Ramos (cell line): Measurements from ENCODE around the gene SLC66A3.
"Not testable (repeated sequence)": the region's sequence is repeated elsewhere in the genome, so short reads cannot be mapped to it uniquely, and the experiment has no call there.

Experiments used
- in situ Hi-C: fragments of 300-500 bp; cut with MboI; formaldehyde crosslinking; loops from one replicate; pipeline ENCODE4 v1.14.3; 2022; ENCODE audit warnings: low sequenced_read_pairs; ENCODE audit not compliant: unreplicated experiment

The SLC66A3 gene

DNA sequence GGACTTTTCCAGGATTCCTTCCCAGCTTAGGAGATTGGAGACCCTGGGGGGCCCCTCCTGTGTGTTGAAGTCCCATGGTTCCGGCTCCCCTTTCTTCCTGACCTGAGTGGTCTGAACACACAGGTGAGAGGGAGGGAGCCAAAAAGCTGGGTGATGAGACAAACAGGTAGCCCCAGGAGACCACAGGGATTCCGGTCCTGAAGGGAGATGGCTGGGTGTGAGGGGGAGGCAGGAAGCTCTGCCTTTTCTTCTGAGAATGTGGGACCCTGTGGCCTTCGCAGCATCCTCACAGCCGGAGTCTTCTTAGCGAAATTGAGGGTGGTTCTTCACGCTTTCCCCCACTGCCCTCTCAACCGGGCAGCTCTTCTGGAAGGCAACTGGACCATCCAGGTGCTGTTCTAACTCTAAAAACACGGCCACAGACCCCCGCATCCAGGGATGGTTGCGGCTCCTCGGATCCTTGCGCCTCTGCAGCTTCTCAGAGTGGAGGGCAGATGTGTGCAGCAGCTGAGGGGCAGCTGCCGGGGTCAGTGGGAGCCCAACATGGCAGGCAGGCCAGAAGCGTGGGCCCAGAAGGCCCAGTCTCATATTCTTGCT lies 4.4 kb downstream of the SLC66A3 start:
- in situ Hi-C loops = no loop called here

- in situ Hi-C loops = no loop called here
Measured at GRCh38 chr2:11160256-11160655, 5.0 kb downstream of the SLC66A3 start.

DNA sequence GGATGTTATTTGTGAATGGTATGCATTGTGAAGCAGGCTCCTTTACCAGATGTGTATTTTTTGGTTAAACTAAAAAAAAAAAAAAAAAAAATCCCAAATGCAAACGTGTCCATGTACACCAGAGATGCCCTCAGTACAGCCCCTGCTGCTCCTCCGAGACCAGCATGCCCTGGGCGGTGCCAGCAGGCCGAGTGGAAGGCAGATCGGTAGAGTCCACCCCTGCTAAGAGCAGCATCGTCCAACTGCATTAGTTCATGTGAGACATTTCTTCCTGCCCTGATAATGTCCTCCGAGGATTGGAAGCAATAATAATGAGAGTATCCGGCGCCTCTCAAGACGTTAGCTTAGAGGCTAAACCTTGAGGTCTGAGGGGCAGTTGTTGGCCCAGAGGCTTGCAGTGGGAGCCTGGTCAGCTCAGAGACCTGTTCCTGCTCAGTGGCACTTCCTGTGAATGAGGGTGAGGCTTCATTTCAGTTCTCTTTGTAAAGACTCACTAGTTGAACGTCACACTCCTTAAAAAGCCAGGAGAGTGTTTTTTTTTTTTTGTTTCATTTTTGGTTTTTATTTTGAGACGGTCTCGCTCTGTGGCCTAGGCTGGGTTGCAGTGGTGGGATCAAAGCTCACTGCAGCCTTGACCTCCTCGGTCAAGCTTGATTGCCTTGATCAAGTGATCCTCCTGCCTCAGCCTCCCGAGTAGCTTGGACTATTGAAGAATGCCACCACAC lies 5.6 kb downstream of the SLC66A3 start:
- in situ Hi-C loops = no loop called here

DNA sequence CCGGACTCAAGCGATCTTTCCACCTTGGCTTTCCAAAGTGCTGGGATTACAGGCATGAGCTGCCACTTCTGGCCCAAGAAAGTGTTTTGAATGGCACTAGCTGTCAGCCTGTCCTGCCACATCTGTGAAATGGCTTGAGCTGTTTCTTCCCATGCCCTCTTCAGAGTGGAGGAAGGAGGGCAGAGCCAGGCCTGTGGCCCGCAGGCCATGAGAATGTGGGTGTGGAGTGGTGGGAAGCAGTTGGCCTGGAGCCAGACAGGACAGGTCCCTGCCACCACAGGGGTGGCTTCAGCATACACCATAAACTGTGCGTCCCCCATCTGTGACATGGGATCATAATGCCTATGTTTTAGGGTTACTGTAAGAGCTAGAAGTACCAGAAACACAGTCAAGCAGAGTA lies 6.5 kb downstream of the SLC66A3 start:
- in situ Hi-C loops = no loop called here

DNA sequence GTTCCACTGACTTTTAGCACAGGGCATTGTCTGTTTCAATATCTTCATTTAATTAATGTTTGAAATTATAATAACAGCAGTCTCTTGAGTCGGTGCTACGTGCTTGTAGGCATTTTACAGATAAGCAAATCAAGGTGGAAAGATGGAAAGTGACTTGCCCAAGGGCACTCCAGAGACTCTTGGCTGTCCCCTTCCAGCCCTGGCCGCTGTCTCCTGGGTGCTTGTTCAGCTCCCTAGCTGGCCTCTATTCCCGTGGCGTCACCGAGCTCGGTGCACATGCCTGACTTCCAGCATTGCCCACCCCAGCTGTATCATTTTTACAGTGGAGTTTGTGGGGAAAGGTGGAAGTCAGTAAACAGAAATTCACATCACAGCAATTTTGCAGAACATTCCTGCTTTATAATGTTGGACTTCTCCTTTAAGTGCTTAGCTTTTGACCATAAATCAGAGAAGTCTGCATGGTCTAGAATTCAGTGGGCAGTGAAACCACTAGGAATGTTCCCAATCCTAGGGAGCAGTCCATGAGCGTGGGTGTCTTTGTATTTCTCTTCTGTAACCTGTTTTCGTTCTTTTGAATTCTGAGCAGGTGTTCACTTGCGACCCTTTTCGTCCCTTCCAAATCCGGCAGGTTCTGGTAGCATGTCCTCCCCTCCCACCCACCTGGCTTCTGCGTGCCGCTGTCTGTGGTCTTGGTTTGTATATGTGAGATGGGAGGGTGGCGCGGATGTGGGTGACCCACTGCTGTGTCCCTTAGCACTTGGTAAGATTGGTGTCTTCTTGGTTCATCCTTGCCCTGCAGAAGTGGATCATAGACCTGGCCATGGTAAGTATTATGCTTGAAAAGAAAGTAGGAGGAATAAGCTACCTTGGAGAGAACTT lies 8.4 kb downstream of the SLC66A3 start:
- in situ Hi-C loops = no loop called here

GRCh38 chr2:11165046-11165445 lies 9.8 kb downstream of the SLC66A3 start:
- in situ Hi-C loops = not testable (repeated sequence)

DNA sequence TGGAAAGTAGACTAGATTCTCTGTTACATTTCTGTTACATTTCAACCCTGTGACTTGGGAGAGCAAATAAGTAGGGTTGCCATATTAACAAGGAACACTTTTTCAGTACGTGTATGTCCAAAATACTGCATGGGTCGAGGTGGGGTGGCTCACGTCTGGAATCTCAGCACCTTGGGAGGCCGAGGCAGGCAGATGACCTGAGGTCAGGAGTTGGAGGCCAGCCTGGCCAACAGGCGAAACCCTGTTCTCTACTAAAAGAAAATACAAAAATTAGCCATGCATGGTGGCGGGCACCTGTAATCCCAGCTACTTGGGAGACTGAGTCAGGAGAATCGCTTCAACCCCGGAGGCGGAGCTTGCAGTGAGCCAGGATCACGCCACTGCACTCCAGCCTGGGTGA lies 11.2 kb downstream of the SLC66A3 start:
- in situ Hi-C loops = no loop called here

GRCh38 chr2:11168488-11168887 lies 13.2 kb downstream of the SLC66A3 start:
- in situ Hi-C loops = no loop called here

DNA sequence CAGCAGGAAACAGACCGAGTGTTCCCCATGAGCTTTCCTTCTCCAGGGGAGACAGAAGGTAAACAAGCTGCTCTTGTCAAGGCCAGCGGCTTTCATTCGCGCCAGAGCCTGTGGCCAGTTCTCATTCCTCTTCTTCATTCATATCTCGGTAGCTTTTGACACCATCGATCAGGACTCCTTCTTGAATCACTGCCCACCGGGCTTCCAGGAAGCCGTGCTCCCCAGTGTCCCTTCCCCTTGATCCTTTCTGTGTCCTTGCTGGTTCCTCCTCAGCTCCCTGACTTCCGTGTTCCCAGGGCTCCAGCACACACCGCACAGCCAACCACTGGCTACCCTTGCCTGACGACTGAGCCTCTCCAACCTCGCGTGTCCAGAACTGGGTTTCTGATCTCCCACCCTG lies 14.1 kb downstream of the SLC66A3 start:
- in situ Hi-C loops = no loop called here

DNA sequence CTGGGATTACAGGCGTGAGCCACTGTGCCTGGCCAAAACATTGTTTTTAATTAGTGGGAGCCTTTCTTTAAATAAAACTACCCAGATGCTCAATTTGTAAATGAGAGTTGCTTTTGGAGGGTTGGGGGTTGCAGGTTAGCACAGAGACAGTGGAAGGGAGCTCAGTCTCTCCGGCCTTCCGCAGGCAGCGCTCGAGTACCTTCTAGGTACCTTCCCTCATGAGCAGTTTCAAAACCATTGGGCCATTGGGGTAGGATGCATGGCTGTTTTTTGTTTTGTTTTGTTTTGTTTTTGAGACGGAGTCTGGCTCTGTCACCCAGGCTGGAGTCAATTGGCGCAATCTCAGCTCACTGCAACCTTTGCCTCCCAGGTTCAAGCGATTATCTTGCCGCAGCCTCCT lies 19.0 kb downstream of the SLC66A3 start:
- in situ Hi-C loops = no loop called here

- in situ Hi-C loops = no loop called here
Measured at GRCh38 chr2:11175293-11175795, 20.1 kb downstream of the SLC66A3 start.

DNA sequence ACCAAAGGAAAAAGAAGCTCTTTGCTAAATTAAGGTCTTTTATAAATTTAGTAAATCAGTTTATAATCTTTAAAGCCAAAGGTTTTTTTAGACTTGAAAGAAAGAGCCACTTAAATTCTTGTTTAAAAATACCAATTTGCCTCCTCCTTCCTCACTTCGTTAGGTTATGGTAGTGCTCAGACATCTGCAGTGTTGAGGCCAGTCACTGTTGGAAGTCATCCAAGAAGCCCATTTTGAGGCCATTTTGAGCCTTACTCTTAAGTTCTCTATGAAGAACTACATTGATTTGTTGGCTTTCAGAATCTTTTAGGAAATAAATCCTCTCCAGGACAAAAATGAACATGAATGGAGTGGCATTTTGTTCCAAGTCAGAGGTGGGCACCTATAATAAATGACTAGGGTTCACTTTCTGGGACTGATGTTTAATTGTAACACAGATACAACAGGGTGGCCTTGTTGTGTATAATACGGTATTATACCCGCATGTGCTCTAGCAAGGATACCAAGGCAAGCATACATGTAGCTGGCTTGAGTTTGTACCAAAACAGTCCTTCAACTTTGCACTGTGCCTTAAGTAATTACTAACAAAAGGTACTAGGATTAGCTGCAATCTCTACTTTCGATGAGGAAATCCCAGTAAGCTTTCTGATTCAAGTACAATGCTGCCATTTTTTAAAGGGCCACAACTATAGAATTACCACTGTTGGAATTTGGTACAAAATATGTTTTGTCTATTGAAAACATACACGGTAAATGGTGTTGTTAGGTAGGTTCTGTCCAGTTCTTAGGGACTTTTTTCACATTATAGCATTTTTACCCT lies 22.8 kb downstream of the SLC66A3 start:
- in situ Hi-C loops = no loop called here

GRCh38 chr2:11179196-11179595 lies 23.9 kb downstream of the SLC66A3 start:
- in situ Hi-C loops = no loop called here

DNA sequence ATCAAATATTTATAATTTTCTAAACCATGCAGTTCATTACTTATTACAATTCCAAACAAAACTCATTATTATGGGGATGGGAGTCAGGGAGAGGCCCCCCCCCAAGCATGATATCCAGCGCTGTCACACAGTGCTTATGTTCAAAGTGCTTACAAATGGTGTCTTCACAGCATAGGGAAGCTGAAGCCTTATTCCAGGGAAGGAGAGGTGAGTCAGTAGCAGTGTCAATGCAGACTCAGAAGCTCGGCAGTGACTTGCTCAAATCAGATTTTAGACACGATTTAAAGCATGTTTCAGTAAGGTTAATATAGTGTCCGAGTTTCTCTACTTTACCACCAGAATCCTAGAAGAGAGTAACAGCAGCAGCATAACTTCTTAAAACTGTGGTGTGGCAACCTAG lies 24.6 kb downstream of the SLC66A3 start:
- in situ Hi-C loops = no loop called here

- in situ Hi-C loops = no loop called here
Measured at GRCh38 chr2:11180653-11181052, 25.4 kb downstream of the SLC66A3 start.

- in situ Hi-C loops = no loop called here
Measured at GRCh38 chr2:11182951-11183350, 27.7 kb downstream of the SLC66A3 start.

DNA sequence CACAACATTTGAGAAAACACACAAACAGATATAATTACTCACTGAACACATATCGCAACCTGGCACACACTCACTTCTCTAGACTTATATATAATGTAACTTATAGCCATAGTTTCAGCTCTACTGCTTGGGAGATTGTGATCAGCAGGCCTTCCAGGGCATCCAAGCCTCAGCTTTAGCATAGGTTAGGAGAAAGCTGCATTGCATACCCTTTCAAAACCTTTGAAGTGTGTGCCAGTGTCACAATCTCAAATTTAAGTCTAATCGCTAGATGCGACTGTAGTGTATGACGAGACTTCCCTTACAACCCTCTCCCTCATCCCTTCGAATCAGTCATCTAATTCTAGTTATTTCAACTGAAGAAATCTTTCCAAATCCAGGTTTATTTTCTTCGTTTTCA lies 30.9 kb downstream of the SLC66A3 start:
- in situ Hi-C loops = no loop called here

- in situ Hi-C loops = no loop called here
Measured at GRCh38 chr2:11187083-11187619, 31.9 kb downstream of the SLC66A3 start.

GRCh38 chr2:11187731-11188130 lies 32.5 kb downstream of the SLC66A3 start:
- in situ Hi-C loops = no loop called here

GRCh38 chr2:11196246-11196645 lies 41.0 kb downstream of the SLC66A3 start:
- in situ Hi-C loops = no loop called here
